K562 (cell line): ENCODE measurements around the gene SYT14. TPM values are rescaled to one million over a fixed set of nuclear protein-coding genes. Genes with fewer than 3 reads are reported as not detected.

Experiments used
- ATAC-seq: fragments of 200-7000 bp; cut with Tn5 transposase; 3 replicates; pipeline ENCODE4 v1.9.1; 2020; ENCODE audit warnings: moderate library complexity
- BruUV-seq: library from RNA; stranded (reverse); fragments of 400-500 nt; replicated peaks from 2 replicates; lab custom pipeline; 2021; lab: Mats Ljungman, UMichigan
- CTCF ChIA-PET: fragments of 300-600 bp; formaldehyde crosslinking; extraction: SDS; loops from one replicate; lab custom pipeline; 2021; ENCODE audit warnings: low intra/inter-chr PET ratio; lab: Yijun Ruan, JAX
- POLR2A ChIA-PET: fragments of 300-600, 350-650 bp; sonication (Branson Sonifier 250); formaldehyde crosslinking; extraction: SDS; loops from one replicate; lab custom pipeline; 2021; ENCODE audit warnings: antibody characterized with exemption, inconsistent platforms; lab: Yijun Ruan, JAX
- DNase-seq, 4 experiments: peaks; one replicate each; pipeline versions ENCODE4 v3.0.0 to v3.0.0-alpha.2; 2011 to 2018; ENCODE audit warnings: low spot score in 3 of 4, mixed read lengths in 3 of 4; ENCODE audit errors: extremely low read depth in 1 of 4
- FAIRE-seq: peaks from 2 replicates; lab custom pipeline; 2011; peaks lifted over from hg19 to GRCh38; lab: Jason Lieb, UNC
- H2AFZ ChIP-seq: 2 replicates; pipeline ENCODE4 v1.6.0; 2011; ENCODE audit warnings: low read depth, low read length, control low read depth, inconsistent platforms
- H3K27ac ChIP-seq: fragments of 200-600 bp; 3 replicates; pipeline ENCODE4 v1.8.0; 2011; ENCODE audit warnings: low read depth, mild to moderate bottlenecking, control low read depth, inconsistent platforms, low read length, moderate library complexity, mixed read lengths; ENCODE audit errors: extremely low read depth
- H3K27me3 ChIP-seq, 2 experiments: fragments of 300-600 bp in 1 of 2; 2 replicates in 1 of 2; 3 replicates in 1 of 2; pipeline versions ENCODE4 v1.6.0 to v1.8.0; 2011; ENCODE audit warnings: inconsistent platforms in 2 of 2, low read length in 2 of 2, mild to moderate bottlenecking in 1 of 2, mixed read lengths in 1 of 2, moderate library complexity in 1 of 2; ENCODE audit not compliant: control insufficient read depth in 2 of 2, insufficient read depth in 2 of 2
- H3K36me3 ChIP-seq: fragments of 300-600 bp; 3 replicates; pipeline ENCODE4 v1.8.0; 2011; ENCODE audit warnings: mild to moderate bottlenecking, low read length, inconsistent platforms; ENCODE audit not compliant: control insufficient read depth, insufficient read depth
- H3K4me1 ChIP-seq, 2 experiments: fragments of 200-600 bp in 1 of 2; replicated peaks in 1 of 2; 2 replicates in 1 of 2; 3 replicates in 1 of 2; pipeline versions ENCODE4 v1.5.1 to v1.8.0; 2011; ENCODE audit warnings: inconsistent platforms in 2 of 2, low read length in 2 of 2, mild to moderate bottlenecking in 1 of 2, mixed read lengths in 1 of 2, moderate library complexity in 1 of 2; ENCODE audit not compliant: control insufficient read depth in 2 of 2, insufficient read depth in 2 of 2
- H3K4me2 ChIP-seq: 2 replicates; pipeline ENCODE4 v1.6.1; 2011; ENCODE audit warnings: low read length, control low read depth, inconsistent platforms, mixed read lengths; ENCODE audit not compliant: insufficient read depth
- H3K4me3 ChIP-seq: fragments of 200-600 bp; sonication (generic), shearing (Covaris generic); 2 replicates; pipeline ENCODE4 v1.5.1; 2016; ENCODE audit warnings: control low read depth, inconsistent platforms
- H3K79me2 ChIP-seq: fragments of 200-600 bp; 3 replicates; pipeline ENCODE4 v1.8.0; 2011; ENCODE audit warnings: low read length, inconsistent platforms; ENCODE audit not compliant: control insufficient read depth, insufficient read depth
- H3K9ac ChIP-seq, 2 experiments: 2 replicates each; pipeline versions ENCODE4 v1.6.0 to v1.6.1; 2011; ENCODE audit warnings: low read depth in 2 of 2, low read length in 2 of 2, control low read depth in 1 of 2, inconsistent platforms in 1 of 2, mild to moderate bottlenecking in 1 of 2, mixed read lengths in 1 of 2; ENCODE audit not compliant: insufficient read depth in 1 of 2
- H3K9me1 ChIP-seq: one replicate; pipeline ENCODE4 v1.6.0; 2011; ENCODE audit warnings: inconsistent platforms, mild to moderate bottlenecking, low read length, moderate library complexity; ENCODE audit not compliant: control insufficient read depth, insufficient read depth
- H3K9me3 ChIP-seq: replicated peaks from 2 replicates; pipeline ENCODE4 v1.5.1; 2011; ENCODE audit warnings: low read depth, low read length, inconsistent platforms; ENCODE audit not compliant: control insufficient read depth, insufficient read depth
- H4K20me1 ChIP-seq: replicated peaks from 2 replicates; pipeline ENCODE4 v1.6.1; 2011; ENCODE audit warnings: low read length, inconsistent platforms, mixed read lengths; ENCODE audit not compliant: control insufficient read depth, insufficient read depth
- BRD4 ChIP-seq: fragments of 200-600 bp; sonication (generic); IDR thresholded peaks from 2 replicates; pipeline ENCODE4 v1.6.1; 2017; ENCODE audit warnings: inconsistent platforms
- CCNT2 ChIP-seq: IDR thresholded peaks from 2 replicates; pipeline ENCODE4 v1.6.1; 2011; ENCODE audit warnings: borderline replicate concordance, low read depth, mild to moderate bottlenecking, moderate library complexity, mixed read lengths, low read length; ENCODE audit not compliant: insufficient read length; ENCODE audit errors: extremely low read depth
- DDX20 ChIP-seq: fragments of 450-650 bp; IDR thresholded peaks from 2 replicates; pipeline ENCODE4 v1.6.1; 2016; ENCODE audit warnings: missing genetic modification characterization, low read depth, mild to moderate bottlenecking, missing compliant biosample characterization, moderate library complexity
- E2F4 ChIP-seq: sonication (generic); formaldehyde crosslinking; IDR thresholded peaks from 2 replicates; pipeline ENCODE4 v1.8.0; 2022; ENCODE audit warnings: mild to moderate bottlenecking, low read depth, missing genetic modification reagents
- EHMT2 ChIP-seq: fragments of 450-650 bp; IDR thresholded peaks from 2 replicates; pipeline ENCODE4 v1.6.1; 2018; ENCODE audit warnings: antibody characterized with exemption
- ELF4 ChIP-seq: fragments of 450-650 bp; formaldehyde crosslinking; IDR thresholded peaks from 2 replicates; pipeline ENCODE4 v1.4.0; 2022; ENCODE audit warnings: missing genetic modification characterization
- EWSR1 ChIP-seq: fragments of 450-650 bp; IDR thresholded peaks from 2 replicates; pipeline ENCODE4 v1.6.1; 2018; ENCODE audit warnings: borderline replicate concordance, mild to moderate bottlenecking, low read depth, moderate library complexity; ENCODE audit not compliant: partially characterized antibody
- FOXK1 ChIP-seq: sonication (generic); formaldehyde crosslinking; IDR thresholded peaks from 2 replicates; pipeline ENCODE4 v1.8.0; 2022; ENCODE audit warnings: missing genetic modification reagents, mild to moderate bottlenecking, borderline replicate concordance
- FOXP1 ChIP-seq: sonication (generic); formaldehyde crosslinking; IDR thresholded peaks from 2 replicates; pipeline ENCODE4 v1.8.0; 2022; ENCODE audit warnings: mild to moderate bottlenecking, missing genetic modification reagents
- HDAC2 ChIP-seq: fragments of 450-650 bp; IDR thresholded peaks from 2 replicates; pipeline ENCODE4 v1.6.1; 2016; ENCODE audit warnings: mild to moderate bottlenecking
- NFIX ChIP-seq: fragments of 250-450 bp; sonication (Bioruptor Pico); IDR thresholded peaks from 2 replicates; pipeline ENCODE4 v1.4.0; 2020; ENCODE audit warnings: low read depth, mild to moderate bottlenecking, moderate library complexity
- NR3C1 ChIP-seq: sonication (generic); formaldehyde crosslinking; IDR thresholded peaks from 2 replicates; pipeline ENCODE4 v1.8.1; 2022; ENCODE audit warnings: missing genetic modification reagents
- PHB ChIP-seq: fragments of 250-450 bp; sonication (Bioruptor Pico); IDR thresholded peaks from 2 replicates; pipeline ENCODE4 v1.5.0; 2021
- PML ChIP-seq: IDR thresholded peaks from 2 replicates; pipeline ENCODE4 v1.6.1; 2012; ENCODE audit warnings: low read length, inconsistent platforms
- RBM39 ChIP-seq: fragments of 200-400 bp; formaldehyde crosslinking; optimal IDR thresholded peaks from 2 replicates; pipeline ENCODE3; 2018; ENCODE audit warnings: low read depth, low read length
- TCF7 ChIP-seq: sonication (generic); IDR thresholded peaks from 2 replicates; pipeline ENCODE4 v1.6.1; 2016; ENCODE audit warnings: antibody characterized with exemption, borderline replicate concordance
- ZNF134 ChIP-seq: fragments of 250-450 bp; sonication (Bioruptor Pico); conservative IDR thresholded peaks from 2 replicates; pipeline ENCODE4 v1.4.0; 2020
- WGBS: fragments of 100-300 bp; shearing (Covaris generic); methylation state at CpG from one replicate; pipeline ENCODE4 v1.1.6; 2016; ENCODE audit warnings: low coverage, mixed read lengths; ENCODE audit not compliant: insufficient coverage; ENCODE audit errors: missing lambda C conversion rate; 5-methylcytosine and 5-hydroxymethylcytosine counted together
- in situ Hi-C: fragments of 300-500 bp; cut with MboI; formaldehyde crosslinking; loops from 4 replicates; pipeline ENCODE4 v1.15.0; 2018; ENCODE audit warnings: inconsistent platforms, mixed read lengths
- intact Hi-C: fragments of 100-400 bp; cut with micrococcal nuclease; formaldehyde crosslinking; loops from 2 replicates; pipeline ENCODE4 v1.14.2; 2022
- polyA plus RNA-seq, 8 experiments: library from polyadenylated mRNA; depleted of rRNA in 4 of 8; stranded (reverse) in 5 of 8; unstranded in 3 of 8; fragments of >200 nt; fragmentation: Nextera tagmentation in 2 of 8; fragmentation: Illumina TruSeq in 1 of 8; extraction: Ambion mirVana in 2 of 8; extraction: Trizol in 1 of 8; gene quantifications; 2 replicates each; pipeline versions ENCODE4 v1.2.1 to v1.2.3, GENCODE V29; 2011 to 2014; ENCODE audit warnings: inconsistent platforms in 1 of 8, missing spikeins in 1 of 8
- total RNA-seq, 7 experiments: library from RNA; depleted of rRNA in 6 of 7; stranded (reverse); fragments of >200 nt in 6 of 7; fragmentation: Illumina TruSeq in 2 of 7; extraction: Trizol in 2 of 7; gene quantifications; 2 replicates each; pipeline versions ENCODE4 v1.2.1 to v1.2.3, GENCODE V29; 2011 to 2021; ENCODE audit warnings: low replicate concordance in 1 of 7
- TF ChIP-seq, protein P1 (sequence below): fragments of 250-450 bp; sonication (Bioruptor Pico); IDR thresholded peaks from 2 replicates; pipeline ENCODE4 v1.4.0; 2020

SYT14 gene
- total and polyA plus RNA-seq, 9 of the 15 experiments (the other 6 are each of a cell fraction or from before 2014, with no cell fraction given), result 0.01 to 0.04 TPM; not detected in 7

DNA sequence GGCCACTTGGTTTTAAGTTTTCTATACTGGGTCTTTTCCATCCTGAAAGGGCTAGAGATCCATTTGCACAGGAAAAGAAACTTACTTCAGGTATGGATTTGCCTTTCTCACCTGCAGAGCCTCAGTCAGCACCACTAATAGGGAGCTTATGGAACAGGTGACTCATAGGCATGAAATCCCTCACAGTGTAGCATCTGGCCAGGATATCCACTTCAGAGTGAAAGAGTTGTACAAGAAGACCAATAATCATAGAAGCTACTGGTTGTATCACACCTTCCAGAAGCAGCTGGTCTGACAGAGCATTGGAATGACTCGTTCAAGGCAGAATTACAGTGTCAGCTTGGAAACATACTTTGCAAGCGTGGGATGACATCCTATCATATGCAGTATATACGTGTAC lies 26.3 kb upstream of the SYT14 start:
- TF ChIP-seq EHMT2, result no peak
- no peak for TF ChIP-seq FOXK1 (CRISPR knock-in tag)
- no peak for TF ChIP-seq PML
- no peak for TF ChIP-seq TCF7
- TF ChIP-seq NFIX (CRISPR knock-in tag), result no peak
- no peak for TF ChIP-seq FOXP1
- no peak for TF ChIP-seq CCNT2
- TF ChIP-seq BRD4, result no peak
- TF ChIP-seq ELF4 (CRISPR knock-in tag), result no peak
- TF ChIP-seq RBM39, result no peak
- TF ChIP-seq EWSR1, result no peak
- TF ChIP-seq, protein P1, sequence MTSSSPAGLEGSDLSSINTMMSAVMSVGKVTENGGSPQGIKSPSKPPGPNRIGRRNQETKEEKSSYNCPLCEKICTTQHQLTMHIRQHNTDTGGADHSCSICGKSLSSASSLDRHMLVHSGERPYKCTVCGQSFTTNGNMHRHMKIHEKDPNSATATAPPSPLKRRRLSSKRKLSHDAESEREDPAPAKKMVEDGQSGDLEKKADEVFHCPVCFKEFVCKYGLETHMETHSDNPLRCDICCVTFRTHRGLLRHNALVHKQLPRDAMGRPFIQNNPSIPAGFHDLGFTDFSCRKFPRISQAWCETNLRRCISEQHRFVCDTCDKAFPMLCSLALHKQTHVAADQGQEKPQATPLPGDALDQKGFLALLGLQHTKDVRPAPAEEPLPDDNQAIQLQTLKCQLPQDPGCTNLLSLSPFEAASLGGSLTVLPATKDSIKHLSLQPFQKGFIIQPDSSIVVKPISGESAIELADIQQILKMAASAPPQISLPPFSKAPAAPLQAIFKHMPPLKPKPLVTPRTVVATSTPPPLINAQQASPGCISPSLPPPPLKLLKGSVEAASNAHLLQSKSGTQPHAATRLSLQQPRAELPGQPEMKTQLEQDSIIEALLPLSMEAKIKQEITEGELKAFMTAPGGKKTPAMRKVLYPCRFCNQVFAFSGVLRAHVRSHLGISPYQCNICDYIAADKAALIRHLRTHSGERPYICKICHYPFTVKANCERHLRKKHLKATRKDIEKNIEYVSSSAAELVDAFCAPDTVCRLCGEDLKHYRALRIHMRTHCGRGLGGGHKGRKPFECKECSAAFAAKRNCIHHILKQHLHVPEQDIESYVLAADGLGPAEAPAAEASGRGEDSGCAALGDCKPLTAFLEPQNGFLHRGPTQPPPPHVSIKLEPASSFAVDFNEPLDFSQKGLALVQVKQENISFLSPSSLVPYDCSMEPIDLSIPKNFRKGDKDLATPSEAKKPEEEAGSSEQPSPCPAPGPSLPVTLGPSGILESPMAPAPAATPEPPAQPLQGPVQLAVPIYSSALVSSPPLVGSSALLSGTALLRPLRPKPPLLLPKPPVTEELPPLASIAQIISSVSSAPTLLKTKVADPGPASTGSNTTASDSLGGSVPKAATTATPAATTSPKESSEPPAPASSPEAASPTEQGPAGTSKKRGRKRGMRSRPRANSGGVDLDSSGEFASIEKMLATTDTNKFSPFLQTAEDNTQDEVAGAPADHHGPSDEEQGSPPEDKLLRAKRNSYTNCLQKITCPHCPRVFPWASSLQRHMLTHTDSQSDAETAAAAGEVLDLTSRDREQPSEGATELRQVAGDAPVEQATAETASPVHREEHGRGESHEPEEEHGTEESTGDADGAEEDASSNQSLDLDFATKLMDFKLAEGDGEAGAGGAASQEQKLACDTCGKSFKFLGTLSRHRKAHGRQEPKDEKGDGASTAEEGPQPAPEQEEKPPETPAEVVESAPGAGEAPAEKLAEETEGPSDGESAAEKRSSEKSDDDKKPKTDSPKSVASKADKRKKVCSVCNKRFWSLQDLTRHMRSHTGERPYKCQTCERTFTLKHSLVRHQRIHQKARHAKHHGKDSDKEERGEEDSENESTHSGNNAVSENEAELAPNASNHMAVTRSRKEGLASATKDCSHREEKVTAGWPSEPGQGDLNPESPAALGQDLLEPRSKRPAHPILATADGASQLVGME, result no peak
- no peak for TF ChIP-seq PHB
- no peak for TF ChIP-seq NR3C1 (CRISPR knock-in tag)
- no peak for TF ChIP-seq ZNF134 (CRISPR knock-in tag)
- no peak for TF ChIP-seq E2F4
- TF ChIP-seq HDAC2, result no peak
- TF ChIP-seq DDX20 (tag), result no peak
- TF ChIP-seq, all 486 proteins: peak for 0
- H3K79me2 ChIP-seq, result no peaks in the 10 kb centered on the region
- no peaks in the 10 kb centered on the region for H3K36me3 ChIP-seq
- H3K4me2 ChIP-seq, result no peak overlapping the region
- H3K9ac ChIP-seq, result no peak overlapping the region
- H2AFZ ChIP-seq, result no peak overlapping the region
- H3K9me1 ChIP-seq, result no peaks in the 10 kb centered on the region
- H3K27me3 ChIP-seq, result no peaks in the 10 kb centered on the region
- FAIRE-seq (no peak), DNase-seq (no peak), ATAC-seq (no peak)
- H4K20me1 ChIP-seq, result no peaks in the 10 kb centered on the region
- H3K4me3 ChIP-seq, result no peak overlapping the region
- ChIA-PET POLR2A (no interaction called here), CTCF (no interaction called here)
- in situ Hi-C loops, result no loop called here
- H3K9me3 ChIP-seq, result no peaks in the 10 kb centered on the region
- intact Hi-C loops, result no loop called here
- BruUV-seq, result no TSS peak
- no peaks in the 10 kb centered on the region for H3K4me1 ChIP-seq
- WGBS, result 2% methylated on average over 3 of the region's 3 CpGs
- H3K27ac ChIP-seq, result no peak overlapping the region
